ENCODE data around the gene LHCGR.
"Not testable (repeated sequence)": the region's sequence is repeated elsewhere in the genome, so short reads cannot be mapped to it uniquely, and the experiment has no call there.

Gene LHCGR

DNA sequence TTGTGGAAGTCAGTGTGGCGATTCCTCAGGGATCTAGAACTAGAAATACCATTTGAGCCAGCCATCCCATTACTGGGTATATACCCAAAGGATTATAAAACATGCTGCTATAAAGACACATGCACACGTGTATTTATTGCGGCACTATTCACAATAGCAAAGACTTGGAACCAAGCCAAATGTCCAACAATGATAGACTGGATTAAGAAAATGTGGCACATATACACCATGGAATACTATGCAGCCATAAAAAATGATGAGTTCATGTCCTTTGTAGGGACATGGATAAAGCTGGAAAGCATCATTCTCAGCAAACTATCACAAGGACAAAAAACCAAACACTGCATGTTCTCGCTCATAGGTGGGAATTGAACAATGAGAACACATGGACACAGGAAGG, 16.3 kb downstream of the LHCGR start:
- DNase-seq, result not testable (repeated sequence)

DNA sequence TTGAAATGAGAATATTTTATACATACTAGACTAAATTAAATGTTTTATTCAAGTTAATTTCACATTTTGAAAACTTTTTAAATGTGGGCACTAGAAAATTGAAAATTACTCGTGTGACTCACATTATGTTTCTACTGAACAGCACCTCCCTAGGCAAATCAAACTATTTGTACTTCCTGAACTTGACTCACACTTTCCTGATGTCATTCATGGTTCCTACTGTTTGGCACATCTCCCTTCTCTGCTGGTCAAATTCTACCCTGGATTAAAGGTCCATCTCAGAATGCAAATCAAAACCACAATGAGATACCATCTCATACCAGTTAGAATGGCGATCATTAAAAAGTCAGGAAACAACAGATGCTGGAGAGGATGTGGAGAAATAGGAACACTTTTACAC, 16.7 kb downstream of the LHCGR start:
- DNase-seq, result no peak

DNA sequence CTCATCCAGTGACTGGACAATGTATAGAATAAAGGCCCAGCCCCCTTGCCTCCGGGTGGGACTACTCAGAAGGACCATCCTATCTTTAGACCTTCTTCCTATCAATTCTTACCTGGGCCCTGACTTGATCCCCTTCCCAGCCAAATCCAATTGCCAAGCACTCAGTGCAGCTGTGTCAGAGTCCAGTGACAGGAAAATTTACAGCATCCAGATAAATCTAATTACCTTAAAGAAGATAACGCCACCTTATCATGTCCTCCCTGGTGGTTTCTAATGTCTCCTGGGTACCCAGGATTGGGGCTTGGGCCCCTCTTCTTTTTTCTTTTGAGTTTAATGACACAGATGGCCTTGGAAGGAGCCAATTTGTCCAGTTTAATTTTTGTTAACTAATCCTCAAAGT, 19.3 kb downstream of the LHCGR start:
- no peak for DNase-seq

- no peak for DNase-seq
These were observed 20.8 kb downstream of the LHCGR start for GRCh38 chr2:48734576-48735303.

DNA sequence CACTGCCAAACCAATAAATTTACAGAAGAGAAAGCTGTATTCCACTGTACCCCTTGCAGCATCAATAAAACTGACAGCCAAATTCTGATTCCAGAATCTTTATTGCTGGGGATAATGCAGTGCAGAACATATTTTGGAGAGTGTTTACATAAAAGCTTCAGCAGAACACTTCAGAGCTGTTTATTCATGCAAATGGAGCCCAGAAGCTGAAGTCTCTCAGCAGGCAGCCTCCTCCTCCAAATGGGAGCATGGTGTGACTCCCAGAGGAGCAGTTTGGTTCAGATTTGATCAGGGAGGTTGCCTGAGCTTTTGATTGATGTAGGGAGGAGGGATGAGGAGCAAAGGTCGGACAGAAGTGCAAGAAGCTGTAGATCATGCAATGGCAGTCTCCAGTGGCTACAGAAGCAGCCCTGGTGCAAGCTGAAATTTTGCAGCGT, 22.4 kb downstream of the LHCGR start:
- no peak for DNase-seq

GRCh38 chr2:48728840-48729239, 26.7 kb downstream of the LHCGR start:
- DNase-seq, result no peak

DNA sequence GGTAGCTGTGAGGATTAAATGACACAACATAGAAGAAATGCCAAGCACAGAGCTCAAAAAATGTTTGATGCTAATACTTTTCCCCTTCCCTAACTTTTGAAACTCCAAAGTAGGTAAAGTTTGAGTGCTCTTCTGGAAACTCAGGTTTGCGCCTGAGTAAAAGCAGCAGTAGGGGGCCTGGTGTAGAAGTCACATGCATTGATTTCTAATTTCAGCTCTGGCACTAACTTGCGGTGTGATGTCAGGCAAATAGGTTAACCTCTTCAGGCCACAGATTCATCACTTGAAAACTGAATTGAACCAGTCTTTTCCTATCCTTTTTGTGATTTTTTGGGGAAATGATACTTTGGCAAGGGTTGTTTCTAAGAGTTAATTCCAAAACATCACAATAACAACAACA, 27.2 kb downstream of the LHCGR start:
- DNase-seq, result no peak

- no peak for DNase-seq
These were observed 28.0 kb downstream of the LHCGR start for GRCh38 chr2:48727560-48727959.

DNA sequence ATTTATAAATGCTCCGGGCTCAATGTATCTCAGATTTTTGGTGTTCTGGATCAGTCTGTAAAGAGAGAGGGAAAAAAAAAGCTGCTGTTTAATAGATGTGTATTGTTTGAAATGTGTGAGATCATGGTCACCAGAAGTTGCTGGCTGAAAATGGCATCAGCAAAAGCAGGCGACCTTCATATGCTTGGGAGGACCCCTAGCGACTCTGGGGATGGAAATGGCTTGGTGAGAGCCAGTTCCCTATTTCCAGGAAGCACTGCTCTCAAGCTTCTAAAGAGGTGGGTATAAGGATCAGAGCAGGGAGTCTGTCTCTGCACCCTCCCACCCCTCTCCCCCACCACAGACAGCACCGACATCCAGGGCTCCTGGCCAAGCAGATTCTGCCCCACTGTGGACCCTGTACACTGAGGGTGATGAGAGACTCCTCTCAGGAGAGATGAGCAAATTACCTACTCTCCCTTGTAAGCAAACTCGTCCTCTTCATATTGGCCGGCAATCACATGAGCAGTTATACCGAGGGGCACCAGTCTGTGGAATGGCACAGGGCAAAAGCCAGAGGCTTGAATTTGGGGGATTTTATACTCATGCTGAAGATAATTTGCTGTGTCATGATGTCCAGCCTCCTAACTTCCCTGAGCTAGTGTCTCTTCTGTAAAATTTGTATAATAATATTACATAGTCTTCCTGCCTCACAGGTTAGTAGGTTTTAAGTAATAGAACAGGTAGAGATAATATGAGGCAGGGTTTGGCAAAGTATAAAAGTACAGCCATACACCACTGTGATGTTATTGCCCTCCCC, 29.6 kb downstream of the LHCGR start:
- no peak for DNase-seq

- DNase-seq, result no peak
These were observed 31.2 kb downstream of the LHCGR start for GRCh38 chr2:48724278-48724677.

DNA sequence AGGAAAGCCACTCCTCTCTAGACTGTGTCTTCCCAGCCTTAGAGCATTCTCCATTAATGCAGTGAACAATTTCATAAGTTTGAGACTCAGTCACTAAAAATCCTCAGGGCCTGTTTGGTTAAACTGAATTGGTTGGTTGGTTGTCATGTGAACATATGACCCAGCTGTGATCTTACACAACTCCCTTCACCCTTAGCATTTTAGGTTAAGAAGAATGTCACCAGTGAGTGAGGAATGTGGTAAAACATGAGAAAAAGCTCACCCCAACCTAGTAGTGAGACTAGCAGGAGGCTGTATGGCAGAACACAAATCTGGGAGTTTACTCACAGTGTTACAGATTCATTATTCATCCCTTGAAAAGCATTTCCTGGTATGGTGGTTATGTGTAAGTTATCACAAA, 32.4 kb downstream of the LHCGR start:
- DNase-seq, result no peak

DNA sequence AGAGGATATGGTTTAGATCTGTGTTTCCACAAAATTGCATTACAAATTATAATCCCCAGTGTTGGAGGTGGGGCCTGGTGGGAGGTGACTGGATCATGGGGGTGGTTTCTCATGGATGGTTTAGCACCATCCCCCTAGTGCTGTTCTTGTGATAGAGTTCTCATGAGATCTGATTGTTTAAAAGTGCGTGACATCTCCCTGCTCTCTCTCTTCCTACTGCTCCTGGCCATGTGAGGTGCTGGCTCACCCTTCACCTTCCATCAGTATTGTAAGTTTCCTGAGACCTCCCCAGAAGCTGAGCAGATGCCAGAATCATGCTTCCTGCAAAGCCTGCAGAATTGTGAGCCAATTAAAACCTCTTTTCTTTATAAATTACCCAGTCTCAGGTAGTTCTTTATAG, 33.1 kb downstream of the LHCGR start:
- DNase-seq, result no peak

GRCh38 chr2:48721158-48721557, 34.4 kb downstream of the LHCGR start:
- DNase-seq, result no peak

GRCh38 chr2:48719480-48720177, 35.9 kb downstream of the LHCGR start:
- no peak for DNase-seq

- no peak for DNase-seq
These were observed 37.7 kb downstream of the LHCGR start for GRCh38 chr2:48717846-48718245.

DNA sequence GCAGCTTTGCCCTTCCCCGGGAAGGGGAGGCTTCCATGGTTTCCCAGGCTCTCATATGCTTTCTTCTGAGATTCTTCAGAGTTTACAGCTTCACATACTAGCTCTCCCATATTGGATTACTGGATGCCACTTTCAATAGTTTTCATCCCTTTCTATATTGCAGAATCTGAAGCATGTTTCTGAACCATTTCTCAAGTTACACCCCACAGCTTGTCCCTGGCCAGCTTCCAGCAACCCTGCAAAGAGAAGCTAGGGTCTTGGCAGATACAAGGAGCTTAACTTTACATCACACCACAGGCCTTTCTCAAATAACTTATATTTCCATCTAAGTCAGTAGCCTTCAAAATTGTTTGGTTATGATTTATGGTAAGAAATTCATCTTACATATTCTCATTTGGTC, 39.6 kb downstream of the LHCGR start:
- no peak for DNase-seq

DNA sequence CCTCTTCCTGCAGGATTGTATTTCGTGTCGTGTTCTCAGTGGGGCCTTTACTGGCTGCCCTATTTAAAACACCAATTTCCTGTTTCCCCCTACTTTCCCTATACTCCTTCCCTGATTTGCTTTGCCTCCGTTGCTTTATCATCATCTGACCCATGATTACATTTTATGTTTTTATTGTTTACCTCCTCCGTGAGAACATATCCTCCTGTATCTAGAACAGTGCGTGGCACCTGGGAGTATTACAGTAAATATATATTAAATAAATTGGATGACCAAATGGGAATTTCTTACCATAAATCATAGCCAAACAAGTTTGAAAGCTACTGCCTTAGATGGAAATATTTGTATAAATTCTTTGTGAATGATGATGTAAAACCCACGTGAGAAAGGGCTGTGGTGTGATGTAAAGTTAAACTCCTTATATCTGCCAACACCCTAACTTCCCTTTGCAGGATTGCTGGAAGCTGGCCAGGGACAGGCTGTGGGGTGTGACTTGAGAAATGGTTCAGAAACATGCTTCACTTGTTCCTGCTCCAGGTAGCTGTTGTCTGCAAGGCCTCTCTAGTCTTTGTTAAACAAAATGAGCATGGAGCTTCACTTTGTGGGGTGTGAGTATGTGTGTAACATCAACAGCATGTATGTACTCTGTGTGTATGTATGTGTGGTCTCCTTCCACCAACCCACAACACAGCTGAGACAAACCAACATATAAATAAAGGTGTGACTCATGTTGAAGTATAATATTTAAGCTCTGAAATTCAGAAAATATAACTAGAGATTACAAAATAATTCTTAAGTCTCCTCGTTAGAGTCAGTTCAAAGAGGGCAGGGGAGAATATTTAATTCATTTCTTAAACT, 40.3 kb downstream of the LHCGR start:
- no peak for DNase-seq

GRCh38 chr2:48714245-48714644, 41.3 kb downstream of the LHCGR start:
- no peak for DNase-seq

GRCh38 chr2:48713647-48714046, 41.9 kb downstream of the LHCGR start:
- DNase-seq, result no peak

DNA sequence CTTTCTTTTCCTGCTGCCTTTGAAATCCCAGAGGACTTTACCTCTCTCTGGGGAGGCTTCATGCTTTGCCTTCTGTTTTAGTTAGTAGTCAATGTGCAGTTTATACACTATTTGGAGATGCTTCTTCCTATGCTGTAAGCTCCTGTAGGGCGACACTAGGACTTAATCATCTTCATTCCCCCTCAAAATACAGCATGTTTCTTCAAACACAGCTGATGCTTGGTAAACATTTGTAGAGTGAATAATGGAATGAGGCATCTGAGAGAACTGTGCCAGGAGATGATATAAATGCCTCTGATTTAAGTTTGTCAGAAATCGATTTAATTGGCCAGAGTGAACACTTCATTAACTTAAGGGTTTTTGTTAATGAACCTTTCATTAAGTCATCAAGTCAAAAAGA, 43.4 kb downstream of the LHCGR start:
- no peak for DNase-seq

DNA sequence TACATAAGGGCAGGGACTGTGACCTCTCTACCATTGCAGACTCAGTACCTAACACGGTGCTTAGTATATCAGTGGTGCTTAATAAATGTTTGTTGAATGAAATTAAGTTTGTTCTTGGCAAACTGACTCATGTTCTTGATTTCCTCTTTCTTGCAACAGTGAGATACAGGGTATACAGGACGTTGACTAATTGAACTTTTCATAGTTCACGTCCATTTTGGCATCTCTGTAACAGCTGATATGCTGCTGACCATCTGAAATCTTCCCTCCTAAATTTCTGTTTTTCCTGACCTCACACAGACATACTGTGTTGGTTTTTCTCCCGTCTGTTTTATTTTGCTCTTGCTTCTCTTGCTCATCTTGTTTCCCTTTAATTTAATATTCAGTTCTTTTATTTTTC, 44.2 kb downstream of the LHCGR start:
- no peak for DNase-seq

GRCh38 chr2:48709096-48710034, 46.2 kb downstream of the LHCGR start:
- DNase-seq, result no peak
